ENCODE measurements around the gene SEZ6L2. TPM values are rescaled to one million over a fixed set of nuclear protein-coding genes. Genes with fewer than 3 reads are reported as not detected.

Gene SEZ6L2
- total and polyA plus RNA-seq, 2 of the 13 experiments (the other 11 are each of a cell fraction or from before 2014, with no cell fraction given), result 14.9 to 16.9 TPM

DNA sequence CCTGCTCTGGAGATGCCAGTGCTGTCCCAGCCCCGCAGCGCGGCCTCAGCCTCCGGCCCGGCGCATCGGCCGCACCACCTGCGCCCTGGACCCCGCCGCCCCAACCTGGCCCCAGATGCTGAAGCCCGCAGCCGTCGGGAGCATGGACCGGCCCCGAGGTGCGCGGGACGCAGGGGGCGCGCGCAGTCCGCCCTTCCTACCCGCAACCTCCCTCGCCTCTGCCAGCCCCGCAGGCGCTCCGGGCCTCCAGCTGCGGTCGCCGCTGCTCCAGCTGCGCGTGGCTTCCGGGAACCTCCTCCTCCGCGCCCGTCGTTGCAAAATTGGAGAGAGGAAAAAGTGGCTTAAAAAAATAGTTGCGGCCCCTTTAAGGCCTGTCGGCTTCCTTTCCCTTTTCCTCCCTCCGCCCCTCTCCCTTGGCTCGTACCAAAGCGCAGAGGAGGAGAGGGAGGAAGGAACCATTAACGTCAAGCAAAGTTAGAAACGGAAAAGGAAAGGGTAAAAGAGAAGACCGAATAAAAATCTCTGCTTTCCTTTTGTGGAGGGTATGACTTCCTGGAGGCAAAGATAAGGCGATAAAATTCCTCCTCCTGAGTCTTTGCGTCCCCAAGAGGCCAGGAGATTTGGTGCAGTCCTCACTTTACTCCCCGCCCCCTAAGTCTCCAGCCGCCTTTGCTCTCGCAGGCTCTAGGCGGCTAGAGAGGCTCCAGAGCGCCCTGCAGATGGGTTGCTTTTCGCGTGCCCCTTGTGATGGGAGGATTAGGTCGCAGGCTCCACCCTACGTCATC is 36.3 kb downstream of the SEZ6L2 start, which contains the start of gene CDIPT (continued):
- TF ChIP-seq, protein P1, sequence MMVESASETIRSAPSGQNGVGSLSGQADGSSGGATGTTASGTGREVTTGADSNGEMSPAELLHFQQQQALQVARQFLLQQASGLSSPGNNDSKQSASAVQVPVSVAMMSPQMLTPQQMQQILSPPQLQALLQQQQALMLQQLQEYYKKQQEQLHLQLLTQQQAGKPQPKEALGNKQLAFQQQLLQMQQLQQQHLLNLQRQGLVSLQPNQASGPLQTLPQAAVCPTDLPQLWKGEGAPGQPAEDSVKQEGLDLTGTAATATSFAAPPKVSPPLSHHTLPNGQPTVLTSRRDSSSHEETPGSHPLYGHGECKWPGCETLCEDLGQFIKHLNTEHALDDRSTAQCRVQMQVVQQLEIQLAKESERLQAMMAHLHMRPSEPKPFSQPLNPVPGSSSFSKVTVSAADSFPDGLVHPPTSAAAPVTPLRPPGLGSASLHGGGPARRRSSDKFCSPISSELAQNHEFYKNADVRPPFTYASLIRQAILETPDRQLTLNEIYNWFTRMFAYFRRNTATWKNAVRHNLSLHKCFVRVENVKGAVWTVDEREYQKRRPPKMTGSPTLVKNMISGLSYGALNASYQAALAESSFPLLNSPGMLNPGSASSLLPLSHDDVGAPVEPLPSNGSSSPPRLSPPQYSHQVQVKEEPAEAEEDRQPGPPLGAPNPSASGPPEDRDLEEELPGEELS (CRISPR knock-in tag; IDR thresholded peaks at IDR 0.05), result no peak; the same call in 1 of the 2 replicates
- TF ChIP-seq GATA4 (IDR thresholded peaks at IDR 0.05; ENCODE audit: borderline replicate concordance, low read depth) (no peak), ZC3H13 (CRISPR knock-in tag; IDR thresholded peaks at IDR 0.05) (peak; percentile 49; the same call in 1 of the 2 replicates), HMGA1 (CRISPR knock-in tag; conservative IDR thresholded peaks at IDR 0.05) (no peak), KDM2A (CRISPR knock-in tag; IDR thresholded peaks at IDR 0.05; ENCODE audit: borderline replicate concordance, low read depth) (peak; percentile 91), ZNF234 (CRISPR knock-in tag; conservative IDR thresholded peaks at IDR 0.05) (no peak), SOX6 (IDR thresholded peaks at IDR 0.05) (no peak), SOX6 (CRISPR knock-in tag; IDR thresholded peaks at IDR 0.05) (peak; percentile 68), ZEB1 (IDR thresholded peaks at IDR 0.05; ENCODE audit: insufficient replicate concordance, low read depth) (peak; percentile 89), ZFP36L1 (CRISPR knock-in tag; IDR thresholded peaks at IDR 0.05) (no peak), CCAR2 (optimal IDR thresholded peaks at IDR 0.05; ENCODE audit: low read depth, low read length) (peak; percentile 98), PHB2 (IDR thresholded peaks at IDR 0.05; ENCODE audit: partially characterized antibody) (no peak), ARNT (IDR thresholded peaks at IDR 0.05) (no peak), ARNT2 (CRISPR knock-in tag; IDR thresholded peaks at IDR 0.05; ENCODE audit: low read depth) (peak; percentile 64; the same call in 1 of the 2 replicates), ZNF644 (CRISPR knock-in tag; IDR thresholded peaks at IDR 0.05; ENCODE audit: low read depth) (no peak), NCOA5 (CRISPR knock-in tag; IDR thresholded peaks at IDR 0.05) (no peak), ATF1 (CRISPR knock-in tag; IDR thresholded peaks at IDR 0.05) (peak; percentile 86), PHF5A (CRISPR knock-in tag; IDR thresholded peaks at IDR 0.05; ENCODE audit: low read depth, unreplicated experiment) (peak; percentile 85), MED1 (CRISPR knock-in tag; IDR thresholded peaks at IDR 0.05) (peak; percentile 79), ZNF225 (CRISPR knock-in tag; IDR thresholded peaks at IDR 0.05) (no peak; the same call in 1 of the 2 replicates), RBM39 (IDR thresholded peaks at IDR 0.05; ENCODE audit: low read depth, low read length, poor library complexity, severe bottlenecking) (no peak), TP53 (CRISPR knock-in tag; conservative IDR thresholded peaks at IDR 0.05) (no peak)
- TF ChIP-seq, protein P2, sequence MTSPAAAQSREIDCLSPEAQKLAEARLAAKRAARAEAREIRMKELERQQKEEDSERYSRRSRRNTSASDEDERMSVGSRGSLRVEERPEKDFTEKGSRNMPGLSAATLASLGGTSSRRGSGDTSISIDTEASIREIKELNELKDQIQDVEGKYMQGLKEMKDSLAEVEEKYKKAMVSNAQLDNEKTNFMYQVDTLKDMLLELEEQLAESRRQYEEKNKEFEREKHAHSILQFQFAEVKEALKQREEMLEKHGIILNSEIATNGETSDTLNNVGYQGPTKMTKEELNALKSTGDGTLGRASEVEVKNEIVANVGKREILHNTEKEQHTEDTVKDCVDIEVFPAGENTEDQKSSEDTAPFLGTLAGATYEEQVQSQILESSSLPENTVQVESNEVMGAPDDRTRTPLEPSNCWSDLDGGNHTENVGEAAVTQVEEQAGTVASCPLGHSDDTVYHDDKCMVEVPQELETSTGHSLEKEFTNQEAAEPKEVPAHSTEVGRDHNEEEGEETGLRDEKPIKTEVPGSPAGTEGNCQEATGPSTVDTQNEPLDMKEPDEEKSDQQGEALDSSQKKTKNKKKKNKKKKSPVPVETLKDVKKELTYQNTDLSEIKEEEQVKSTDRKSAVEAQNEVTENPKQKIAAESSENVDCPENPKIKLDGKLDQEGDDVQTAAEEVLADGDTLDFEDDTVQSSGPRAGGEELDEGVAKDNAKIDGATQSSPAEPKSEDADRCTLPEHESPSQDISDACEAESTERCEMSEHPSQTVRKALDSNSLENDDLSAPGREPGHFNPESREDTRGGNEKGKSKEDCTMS (CRISPR knock-in tag; conservative IDR thresholded peaks at IDR 0.05), result 0 out of 2 replicates have a peak, but pooled peaks have one; percentile 76
- TF ChIP-seq, protein P3, sequence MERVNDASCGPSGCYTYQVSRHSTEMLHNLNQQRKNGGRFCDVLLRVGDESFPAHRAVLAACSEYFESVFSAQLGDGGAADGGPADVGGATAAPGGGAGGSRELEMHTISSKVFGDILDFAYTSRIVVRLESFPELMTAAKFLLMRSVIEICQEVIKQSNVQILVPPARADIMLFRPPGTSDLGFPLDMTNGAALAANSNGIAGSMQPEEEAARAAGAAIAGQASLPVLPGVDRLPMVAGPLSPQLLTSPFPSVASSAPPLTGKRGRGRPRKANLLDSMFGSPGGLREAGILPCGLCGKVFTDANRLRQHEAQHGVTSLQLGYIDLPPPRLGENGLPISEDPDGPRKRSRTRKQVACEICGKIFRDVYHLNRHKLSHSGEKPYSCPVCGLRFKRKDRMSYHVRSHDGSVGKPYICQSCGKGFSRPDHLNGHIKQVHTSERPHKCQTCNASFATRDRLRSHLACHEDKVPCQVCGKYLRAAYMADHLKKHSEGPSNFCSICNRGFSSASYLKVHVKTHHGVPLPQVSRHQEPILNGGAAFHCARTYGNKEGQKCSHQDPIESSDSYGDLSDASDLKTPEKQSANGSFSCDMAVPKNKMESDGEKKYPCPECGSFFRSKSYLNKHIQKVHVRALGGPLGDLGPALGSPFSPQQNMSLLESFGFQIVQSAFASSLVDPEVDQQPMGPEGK (CRISPR knock-in tag; IDR thresholded peaks at IDR 0.05), result peak; percentile 70

Data from HepG2 (cell line).